DMS114 treated with DMSO at 0.1 percent for 48 hours (cell line): ENCODE data around the gene CYTH4.
"Not testable (repeated sequence)": the region's sequence is repeated elsewhere in the genome, so short reads cannot be mapped to it uniquely, and the experiment has no call there.

Experiments
- DNase-seq: peaks from one replicate; lab custom pipeline; 2025; ENCODE audit not compliant: unreplicated experiment; lab: John Stamatoyannopoulos, UW

Gene CYTH4

DNA sequence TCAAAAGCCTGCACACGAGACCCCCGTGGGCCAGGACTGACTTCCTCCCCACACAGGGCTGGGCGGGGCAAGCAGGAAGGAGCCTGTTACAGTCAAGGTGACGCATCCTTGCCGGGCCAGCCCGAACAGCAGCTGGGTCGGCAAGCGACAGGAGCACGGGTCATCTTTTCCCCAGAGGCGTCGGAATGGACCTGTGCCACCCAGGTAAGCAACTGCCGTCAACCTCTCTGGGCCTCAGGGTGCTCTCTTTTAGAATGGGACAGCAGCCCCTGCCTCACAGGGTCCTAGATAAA is at the start of gene CYTH4:
TSS of gene CYTH4 (plus strand) at position 124 of the 293 bp plus-strand sequence. CDS start at position 186, 62 bp downstream.
- DNase-seq, result no peak

DNA sequence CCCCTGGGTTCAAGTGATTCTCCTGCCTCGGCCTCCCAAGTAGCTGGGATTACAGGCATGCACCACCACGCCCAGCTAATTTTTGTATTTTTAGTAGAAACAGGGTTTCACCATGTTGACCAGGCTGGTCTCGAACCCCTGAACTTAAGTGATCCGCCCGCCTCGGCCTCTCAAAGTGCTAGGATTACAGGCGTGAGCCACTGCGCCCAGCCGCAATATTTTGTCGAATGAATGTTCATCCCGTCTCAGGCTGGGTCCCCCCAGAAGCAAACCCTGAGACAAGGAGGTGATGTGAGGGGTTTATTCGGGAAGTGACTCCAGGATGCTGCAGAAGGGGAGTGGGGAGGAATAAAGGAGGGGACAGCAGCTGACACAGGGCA is 48.9 kb upstream of the CYTH4 start:
- not testable (repeated sequence) for DNase-seq

DNA sequence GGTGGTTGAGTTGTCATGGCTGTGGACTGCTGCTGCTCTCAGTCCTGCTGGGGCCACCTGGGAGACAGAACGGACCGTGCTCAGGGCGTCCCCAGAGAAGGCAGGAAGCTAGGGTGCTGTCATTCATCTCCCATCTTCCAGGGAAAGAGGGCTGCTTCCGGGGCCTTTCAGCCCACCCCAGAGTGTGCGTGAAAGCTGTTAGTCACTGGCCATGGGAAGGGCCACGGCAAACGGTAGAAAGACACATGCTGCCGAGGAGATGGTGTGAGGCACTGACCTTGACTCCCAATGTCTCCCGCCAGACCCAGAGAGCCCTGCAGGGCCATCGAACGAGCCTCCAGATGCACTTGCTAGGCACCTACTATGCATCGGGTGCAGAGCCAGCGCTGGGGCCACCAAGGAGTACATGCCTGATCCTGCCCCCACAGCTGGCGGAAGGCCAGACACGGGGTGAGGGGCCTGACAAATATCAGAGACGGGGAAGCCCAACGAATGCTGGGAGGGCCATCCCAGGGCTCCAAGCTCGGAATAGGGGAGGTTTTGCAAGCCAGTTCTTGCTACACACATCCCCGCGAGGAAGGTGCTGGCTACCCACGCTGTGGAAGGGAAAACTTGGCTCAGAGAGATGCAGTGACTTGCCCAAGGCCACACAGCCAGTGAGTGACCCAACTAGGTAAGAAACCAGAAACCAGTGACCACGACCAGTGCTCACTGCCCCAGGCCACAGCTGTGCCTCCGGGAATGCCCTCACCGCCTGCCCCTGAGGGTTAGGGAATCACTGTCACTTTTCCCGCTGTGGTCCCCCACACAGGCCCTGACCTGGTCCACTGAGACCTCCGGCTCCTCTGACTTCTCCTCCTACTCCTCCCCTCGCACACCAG is 48.3 kb upstream of the CYTH4 start:
- DNase-seq, result no peak

GRCh38 chr22:37234736-37235711 is 47.3 kb upstream of the CYTH4 start:
- no peak for DNase-seq

DNA sequence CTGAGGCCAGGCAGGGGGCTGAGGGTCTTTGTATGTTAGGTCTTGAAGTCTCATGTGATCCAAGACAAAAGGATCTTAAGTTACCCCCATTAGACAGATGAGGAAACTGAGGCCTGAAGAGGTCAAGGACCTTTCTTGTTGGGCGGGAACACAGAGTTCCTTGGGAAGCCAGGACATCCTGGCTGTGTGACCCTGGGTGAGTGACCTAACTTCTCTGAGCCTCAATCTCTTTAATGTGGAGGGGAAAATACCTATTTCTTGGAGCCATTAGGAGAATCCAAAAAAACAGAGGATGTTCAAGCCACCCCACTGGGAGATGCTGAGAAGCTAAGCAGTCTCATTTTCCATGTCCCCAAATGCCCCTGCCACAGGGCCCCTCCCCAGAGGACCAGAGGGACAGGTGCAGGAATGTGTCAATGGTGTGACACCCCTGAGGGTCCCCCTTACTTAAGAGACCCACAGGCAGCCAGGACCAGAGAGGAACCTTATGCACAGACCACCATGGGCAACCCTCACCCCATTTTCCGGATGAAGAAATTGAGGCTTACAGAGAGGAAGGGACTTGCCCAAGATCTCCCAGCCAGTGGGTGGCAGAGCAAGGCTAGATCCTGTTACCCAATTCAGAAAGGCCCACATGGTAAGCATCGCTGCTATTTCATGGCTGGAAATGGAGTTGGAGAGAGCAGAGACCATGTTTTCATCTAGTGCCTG is 46.3 kb upstream of the CYTH4 start:
- no peak for DNase-seq

- no peak for DNase-seq
Measured at GRCh38 chr22:37237371-37238268, 44.7 kb upstream of the CYTH4 start.

DNA sequence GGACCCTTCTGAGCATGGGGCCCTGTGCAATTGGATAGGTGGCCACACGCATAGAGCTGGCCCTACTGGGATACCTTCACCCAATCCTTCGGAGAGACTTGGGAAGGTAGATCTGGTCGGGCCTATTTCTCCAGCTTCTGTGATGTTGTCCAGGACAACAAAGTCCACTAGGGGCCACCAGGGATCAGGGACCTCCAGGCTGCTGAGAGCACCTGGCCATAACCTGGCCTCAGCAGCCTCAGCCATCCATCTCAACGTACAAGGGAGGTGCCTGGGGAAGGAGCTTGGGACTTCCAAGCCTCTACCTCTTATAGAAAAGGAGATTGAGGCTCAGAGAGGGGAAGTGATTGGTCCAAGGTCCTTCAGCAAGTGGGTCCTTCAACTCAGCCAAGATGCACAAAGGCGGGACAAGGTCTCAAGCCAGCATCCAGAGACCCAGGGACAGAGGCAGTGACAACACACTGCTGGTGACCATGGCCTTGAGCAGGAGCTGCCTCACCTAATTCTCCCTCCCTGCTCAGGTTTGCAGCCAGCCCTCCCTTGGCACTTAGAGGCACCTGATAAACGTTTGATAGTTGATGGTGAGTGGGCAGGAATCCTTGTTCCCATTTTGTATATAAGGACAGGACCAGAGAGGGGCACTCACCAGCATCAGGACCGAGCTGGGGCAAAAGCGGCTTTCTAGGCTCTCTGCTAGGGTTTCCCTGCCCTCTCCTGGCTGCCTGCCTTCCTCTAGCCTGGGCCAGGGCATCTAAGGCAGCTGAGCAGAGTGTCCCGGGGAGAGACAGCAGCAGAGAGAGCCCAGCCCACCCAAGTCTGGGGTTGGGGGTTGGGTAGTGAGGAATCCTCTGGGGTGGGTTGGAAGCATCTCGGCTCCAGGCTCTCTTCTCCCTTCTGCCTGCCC is 42.7 kb upstream of the CYTH4 start:
- DNase-seq, result no peak

- DNase-seq, result no peak
Measured at GRCh38 chr22:37240240-37240940, 41.9 kb upstream of the CYTH4 start.

GRCh38 chr22:37240941-37241320 is 41.4 kb upstream of the CYTH4 start:
- DNase-seq, result no peak

- DNase-seq, result no peak
Measured at GRCh38 chr22:37241351-37242142, 40.8 kb upstream of the CYTH4 start.

DNA sequence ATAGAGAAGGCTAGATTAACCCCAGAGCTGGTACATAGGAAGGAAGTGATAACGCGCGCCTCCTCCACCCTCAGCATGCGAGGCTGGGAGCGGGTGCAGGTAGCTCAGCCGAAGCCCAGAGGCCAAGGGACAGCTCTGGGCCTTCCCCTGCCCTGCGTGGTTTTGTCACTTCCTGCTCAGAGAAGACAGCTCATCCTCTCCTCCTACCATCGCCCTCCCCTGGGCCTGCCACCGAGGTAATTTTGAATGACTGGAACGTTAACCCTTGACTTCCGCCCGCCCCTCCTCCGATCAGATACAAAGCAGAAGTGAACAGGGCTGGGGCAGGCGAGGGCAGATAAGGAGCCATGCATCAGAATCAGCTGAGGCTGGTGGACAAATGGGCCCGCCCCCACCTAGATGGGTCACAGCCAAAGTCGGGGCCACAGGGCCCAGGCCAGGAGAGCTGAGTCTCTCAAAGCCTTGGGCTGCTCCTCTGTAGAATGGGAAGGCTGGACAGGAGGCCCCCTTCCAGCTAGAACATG is 39.9 kb upstream of the CYTH4 start:
- no peak for DNase-seq

- DNase-seq, result no peak
Measured at GRCh38 chr22:37243402-37244113, 38.8 kb upstream of the CYTH4 start.

- no peak for DNase-seq
Measured at GRCh38 chr22:37244114-37244921, 38.0 kb upstream of the CYTH4 start, which contains the start of gene RAC2. Gene RAC2 (minus strand): TSS chr22:37244269. CDS start chr22:37244148, 121 bp downstream.

DNA sequence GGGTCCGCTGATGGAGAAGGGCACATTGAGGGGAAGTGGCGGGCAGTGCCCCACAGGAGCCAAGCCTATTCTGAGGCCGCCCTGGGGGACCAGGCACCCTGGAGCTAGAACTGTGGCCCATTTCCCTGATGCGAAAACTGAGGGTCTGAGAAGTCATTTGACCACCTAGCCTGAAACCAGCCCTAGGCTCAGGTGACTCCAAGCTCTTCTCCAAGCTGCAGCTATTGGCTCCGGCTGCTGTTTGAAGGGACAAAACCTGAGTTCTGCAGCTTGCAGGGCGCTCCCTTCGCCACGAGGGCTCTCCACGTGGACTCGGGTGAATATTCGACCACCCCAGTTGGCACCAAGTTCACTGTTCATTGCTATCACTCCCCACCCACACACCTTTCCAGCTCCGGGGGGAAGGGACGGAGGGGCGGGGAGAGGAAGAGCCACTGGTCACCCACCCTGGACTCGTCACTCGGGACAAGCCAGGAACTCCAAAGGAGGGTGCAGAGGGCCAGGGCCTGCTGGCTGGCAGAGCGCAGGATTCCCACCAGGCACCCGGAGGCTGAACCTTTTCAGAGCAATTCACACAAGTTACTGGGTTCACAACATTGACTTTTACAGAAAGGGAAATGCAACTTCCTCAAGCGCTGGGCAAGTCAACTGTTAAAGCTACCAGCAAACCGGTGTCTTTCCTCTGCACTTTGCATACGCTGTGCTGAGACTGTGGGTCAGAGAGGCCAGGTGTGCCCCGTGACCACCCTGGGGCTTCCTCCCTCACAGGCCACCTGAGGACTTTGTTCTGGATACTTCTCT is 37.2 kb upstream of the CYTH4 start:
- DNase-seq, result no peak

- DNase-seq, result no peak
Measured at GRCh38 chr22:37245740-37246139, 36.6 kb upstream of the CYTH4 start.
